ENCODE results near the gene ATP2A3.

The ATP2A3 gene

DNA sequence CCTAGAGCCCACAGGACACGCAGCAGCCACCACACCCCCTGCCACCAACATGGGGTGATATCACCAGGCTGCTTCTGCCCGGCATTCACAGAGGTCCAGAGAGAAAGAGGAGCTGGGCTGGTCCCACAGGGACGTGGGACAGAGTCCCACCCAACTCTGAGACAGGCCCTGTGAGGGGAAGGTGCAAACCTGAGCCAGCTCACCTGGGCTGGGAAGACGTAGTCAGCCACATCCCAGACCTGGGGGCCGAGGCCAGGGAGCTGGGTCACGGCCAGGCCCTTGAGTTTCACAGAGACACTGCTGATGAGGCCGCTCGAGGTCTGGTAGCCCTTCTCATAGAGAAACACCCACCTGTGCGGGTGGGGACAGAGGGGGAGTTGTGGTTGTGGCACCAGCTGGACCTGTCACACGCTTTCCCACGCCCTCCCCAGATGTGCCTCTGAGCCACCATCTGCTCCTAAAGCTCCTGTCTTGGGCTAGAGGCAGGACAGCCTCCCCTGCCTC is 59.2 kb downstream of the ATP2A3 start:
- no peak for DNase-seq
- in situ Hi-C loops (cut with HindIII; ENCODE audit: low pct_ligation_motif_present, low pct_unique_long_range_greater_than_20kb, low sequenced_read_pairs), result no loop called here

DNA sequence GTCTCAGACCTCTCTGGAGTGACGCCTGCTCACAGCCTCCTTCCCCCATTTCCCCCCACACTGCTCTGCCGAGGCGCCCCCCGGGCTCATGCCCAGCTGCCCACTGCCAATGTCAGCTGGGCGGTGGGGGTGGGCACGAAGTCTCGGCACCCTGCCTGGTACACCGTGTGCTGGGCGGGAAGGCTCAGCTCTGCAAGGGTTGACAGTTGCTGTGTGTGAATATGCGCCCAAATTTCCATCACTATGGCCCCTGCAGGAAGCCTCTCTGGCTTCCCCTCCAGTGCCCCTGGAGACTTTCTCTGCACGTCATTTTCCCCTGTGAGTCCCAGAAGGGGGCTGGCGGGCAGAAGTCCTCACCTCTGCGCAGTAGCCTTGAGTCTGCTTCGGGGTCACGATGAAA is 59.7 kb downstream of the ATP2A3 start:
- no peak for DNase-seq
- in situ Hi-C loops (cut with HindIII; ENCODE audit: low pct_ligation_motif_present, low pct_unique_long_range_greater_than_20kb, low sequenced_read_pairs), result no loop called here

DNA sequence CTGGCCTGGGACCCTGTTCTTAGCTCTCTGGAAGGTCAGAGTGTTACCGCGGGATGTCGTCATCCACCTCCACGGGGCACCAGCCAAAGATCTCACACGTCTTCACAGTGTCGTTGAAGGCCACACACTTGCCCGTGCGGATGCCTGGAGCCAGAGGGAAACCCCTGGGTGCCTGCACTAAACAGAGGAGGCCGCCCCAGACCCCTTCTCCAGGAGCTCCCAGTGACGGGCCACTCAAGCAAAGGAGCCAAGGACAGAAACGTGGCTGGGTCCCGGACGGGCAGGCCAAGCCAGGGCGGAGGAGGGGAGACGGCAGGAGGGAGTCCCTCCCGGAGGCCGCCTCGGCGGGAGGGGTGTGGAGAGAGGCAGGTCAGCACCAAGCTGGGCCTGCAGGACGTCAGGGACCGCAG is 60.4 kb downstream of the ATP2A3 start:
- DNase-seq, result no peak
- in situ Hi-C loops (cut with HindIII; ENCODE audit: low pct_ligation_motif_present, low pct_unique_long_range_greater_than_20kb, low sequenced_read_pairs), result no loop called here

GRCh38 chr17:3903051-3903825 is 61.0 kb downstream of the ATP2A3 start:
- in situ Hi-C loops (cut with HindIII; ENCODE audit: low pct_ligation_motif_present, low pct_unique_long_range_greater_than_20kb, low sequenced_read_pairs), result no loop called here
- DNase-seq, result no peak

DNA sequence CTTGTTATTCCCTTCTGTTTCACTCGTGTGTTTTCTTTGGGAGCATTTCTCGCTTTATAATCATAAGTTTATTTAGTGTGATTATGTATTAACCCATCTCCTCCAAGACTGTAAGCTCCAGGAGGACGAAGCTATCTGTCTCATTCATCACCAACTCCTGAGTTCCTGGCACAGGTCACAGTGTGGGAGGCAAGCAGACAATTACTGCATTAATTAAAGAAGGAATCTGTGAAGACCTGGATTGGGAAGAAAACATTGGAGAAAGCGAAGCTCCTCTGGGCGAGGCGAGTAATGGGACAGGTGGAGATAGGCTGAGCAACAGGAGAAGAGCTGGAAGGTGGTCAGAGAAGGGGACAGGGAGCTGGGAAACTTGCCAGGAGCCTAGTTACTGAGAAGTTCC is 63.6 kb downstream of the ATP2A3 start:
- in situ Hi-C loops (cut with HindIII; ENCODE audit: low pct_ligation_motif_present, low pct_unique_long_range_greater_than_20kb, low sequenced_read_pairs), result no loop called here
- no peak for DNase-seq

DNA sequence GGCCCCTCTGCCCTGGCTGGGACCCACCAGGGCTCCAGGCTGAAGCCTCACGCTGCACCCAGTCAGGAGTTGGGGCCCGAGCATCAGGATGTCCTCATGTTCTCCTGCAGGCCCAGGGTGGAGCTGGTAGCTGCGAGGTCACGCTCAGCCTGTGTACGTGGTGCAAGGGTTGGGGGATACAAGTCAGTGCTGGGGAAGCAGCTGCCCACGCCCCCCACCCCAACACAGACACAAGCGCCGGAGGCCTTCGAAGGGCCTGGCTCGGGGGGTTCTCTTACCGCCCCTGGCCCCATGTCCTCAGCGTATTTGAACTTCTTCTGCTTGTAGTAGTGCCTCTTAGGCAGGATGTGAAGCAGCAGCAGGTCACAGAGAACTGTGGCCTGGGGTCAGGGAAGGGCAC is 66.5 kb downstream of the ATP2A3 start:
- in situ Hi-C loops (cut with HindIII; ENCODE audit: low pct_ligation_motif_present, low pct_unique_long_range_greater_than_20kb, low sequenced_read_pairs), result no loop called here
- DNase-seq, result no peak

GRCh38 chr17:3896968-3897235 is 67.3 kb downstream of the ATP2A3 start:
- in situ Hi-C loops (cut with HindIII; ENCODE audit: low pct_ligation_motif_present, low pct_unique_long_range_greater_than_20kb, low sequenced_read_pairs), result no loop called here
- no peak for DNase-seq

DNA sequence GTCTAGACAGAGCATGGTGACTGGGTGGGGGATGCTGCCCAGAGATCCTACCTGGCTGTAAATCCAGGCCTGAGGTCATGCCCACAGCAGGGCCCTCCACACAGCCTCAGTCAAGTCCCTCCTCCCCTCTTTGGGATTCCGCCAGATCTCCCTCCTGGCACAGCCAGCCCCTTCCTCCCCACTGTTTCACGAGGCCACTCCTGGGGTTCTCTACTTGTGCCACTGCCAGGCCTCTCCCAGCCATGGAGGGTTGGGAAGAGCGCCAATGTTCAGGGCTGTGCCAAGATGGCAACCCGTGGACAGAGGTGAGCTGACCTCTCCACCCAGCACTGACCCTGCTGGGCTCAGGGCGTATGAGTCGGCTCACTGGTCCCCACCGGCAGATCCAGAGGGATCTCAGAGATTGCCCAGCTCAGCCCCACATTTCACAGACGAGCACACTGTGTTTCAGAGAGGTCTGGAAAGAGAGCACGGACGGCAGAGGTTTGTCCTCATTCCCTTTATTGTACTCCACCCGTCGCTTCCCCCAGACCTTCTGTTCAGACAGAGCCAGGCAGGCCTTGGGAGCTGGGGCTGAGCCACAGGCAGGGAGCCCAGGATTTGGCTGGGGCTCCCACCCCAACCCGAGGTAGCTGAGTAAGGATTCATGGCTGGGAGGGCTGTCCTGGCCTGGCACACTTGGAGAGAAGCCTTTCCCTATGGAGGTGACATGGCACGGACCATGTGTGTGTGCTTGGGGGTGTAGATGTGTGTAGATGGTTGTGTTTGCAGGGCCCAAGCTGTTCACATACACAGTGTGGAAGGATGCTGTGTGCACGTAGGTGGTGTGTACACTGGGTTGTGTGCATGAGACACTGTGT is 67.9 kb downstream of the ATP2A3 start:
- no peak for DNase-seq
- in situ Hi-C loops (cut with HindIII; ENCODE audit: low pct_ligation_motif_present, low pct_unique_long_range_greater_than_20kb, low sequenced_read_pairs), result no loop called here

- DNase-seq, result no peak
- in situ Hi-C loops (cut with HindIII; ENCODE audit: low pct_ligation_motif_present, low pct_unique_long_range_greater_than_20kb, low sequenced_read_pairs), result no loop called here
Observed at GRCh38 chr17:3895354-3895753, 68.9 kb downstream of the ATP2A3 start.

DNA sequence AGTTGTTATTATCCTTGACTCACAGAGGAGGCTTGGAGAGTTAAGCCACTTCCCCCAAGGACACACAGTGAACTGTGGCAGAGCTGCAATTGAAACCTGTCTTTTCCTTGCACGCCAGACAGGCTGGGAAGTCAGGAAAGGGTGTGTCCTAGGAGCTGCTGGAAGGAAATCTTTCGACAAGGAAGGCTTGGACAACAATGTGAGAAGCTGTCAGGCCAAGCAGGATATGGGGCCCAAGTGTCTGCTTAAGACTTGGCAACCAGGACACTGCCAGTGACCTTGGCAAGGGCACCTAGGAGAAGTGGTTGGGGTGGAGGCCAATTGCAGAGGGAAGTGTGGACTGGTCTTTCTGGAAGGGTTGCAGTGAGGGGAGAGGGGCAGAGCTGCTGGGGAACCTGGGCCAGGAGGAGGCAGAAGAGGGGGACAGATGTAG is 69.3 kb downstream of the ATP2A3 start:
- in situ Hi-C loops (cut with HindIII; ENCODE audit: low pct_ligation_motif_present, low pct_unique_long_range_greater_than_20kb, low sequenced_read_pairs), result no loop called here
- DNase-seq, result no peak

GRCh38 chr17:3894188-3894587 is 70.0 kb downstream of the ATP2A3 start:
- in situ Hi-C loops (cut with HindIII; ENCODE audit: low pct_ligation_motif_present, low pct_unique_long_range_greater_than_20kb, low sequenced_read_pairs), result no loop called here
- DNase-seq, result no peak

GRCh38 chr17:3893720-3894116 is 70.5 kb downstream of the ATP2A3 start:
- no peak for DNase-seq
- in situ Hi-C loops (cut with HindIII; ENCODE audit: low pct_ligation_motif_present, low pct_unique_long_range_greater_than_20kb, low sequenced_read_pairs), result no loop called here

DNA sequence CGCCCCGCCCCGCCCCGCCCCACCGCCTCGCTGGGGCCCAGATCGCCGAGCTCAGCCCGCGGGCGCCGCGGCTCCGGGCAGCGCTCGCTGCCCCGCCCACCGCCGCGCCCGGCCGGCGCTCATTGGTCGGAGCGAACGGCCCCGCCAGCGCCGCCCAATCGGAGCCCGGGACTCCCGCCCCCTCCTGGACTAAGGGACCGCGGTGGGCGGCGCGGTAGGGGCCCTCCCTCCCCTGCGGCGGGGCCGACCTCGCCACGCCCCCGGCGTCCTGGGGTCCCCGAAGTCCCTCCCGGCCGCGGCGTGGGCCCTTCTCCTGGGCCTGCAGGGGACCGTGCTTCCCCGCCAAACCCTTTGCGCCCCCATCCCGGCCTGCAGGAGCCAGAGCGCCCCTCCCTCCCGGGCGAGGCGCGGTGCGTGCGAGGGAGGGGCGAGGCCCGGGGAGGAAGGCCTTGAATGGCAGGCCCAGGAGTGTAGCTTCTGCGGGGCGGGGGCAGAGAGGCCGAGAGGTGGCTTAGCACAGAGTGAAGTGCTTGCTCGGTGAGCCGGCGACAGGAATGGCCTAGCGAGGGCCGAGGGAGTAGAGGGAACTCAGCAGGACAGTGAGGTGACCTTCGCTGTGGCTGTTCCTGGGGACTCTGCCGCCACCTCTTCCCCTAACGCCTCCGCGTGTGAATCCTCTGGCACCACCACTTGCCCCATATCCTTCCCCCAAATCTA is 71.1 kb downstream of the ATP2A3 start, which contains the start of gene CAMKK1:
Gene CAMKK1 (minus strand): TSS at position 51 of the 717 bp plus-strand sequence. CDS start 7,366 bp downstream, outside the sequence.
- peak; percentile 91 for DNase-seq

DNA sequence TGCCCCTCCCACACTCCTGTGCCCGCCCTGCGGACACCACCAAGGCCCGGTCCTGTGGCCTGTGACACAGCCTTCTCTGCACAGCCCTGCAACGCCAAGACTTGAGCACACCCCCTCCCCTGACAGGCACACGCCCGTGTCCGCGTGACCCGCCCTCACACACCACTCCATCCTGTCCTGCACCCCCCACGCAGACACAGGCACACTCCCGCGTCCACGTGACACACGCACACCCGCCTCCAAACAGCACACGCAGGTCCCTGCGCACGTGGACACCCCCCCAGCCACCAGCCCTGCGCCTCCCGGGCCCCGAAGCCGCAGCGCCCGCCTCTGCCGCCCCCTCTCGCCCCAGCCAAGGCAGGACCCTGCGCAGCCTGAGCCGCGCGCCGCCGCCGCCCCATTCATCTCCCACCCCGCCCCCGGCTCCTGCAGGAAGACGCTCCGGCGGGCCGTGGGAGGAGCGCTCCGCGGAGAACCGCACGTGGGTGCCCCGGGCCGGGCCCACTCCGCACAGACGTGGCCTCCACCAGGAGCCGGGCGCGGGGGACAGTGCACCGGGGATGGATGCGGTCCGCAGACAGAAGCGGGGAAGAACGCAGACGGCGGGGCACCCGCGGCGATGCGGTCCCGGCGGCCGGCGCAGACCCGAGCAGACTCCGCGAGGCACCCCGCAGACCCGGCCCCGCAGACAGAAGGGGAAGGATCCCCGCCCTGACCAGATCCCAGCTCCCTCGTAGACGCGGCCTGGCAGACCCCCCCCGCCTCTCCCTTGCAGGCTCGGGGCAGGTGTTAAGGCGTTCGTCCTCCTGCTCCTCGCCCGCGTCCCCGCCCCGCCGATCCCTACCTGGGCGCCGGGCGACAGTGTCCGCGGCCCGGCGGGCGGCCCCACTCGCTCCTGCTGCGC is 71.9 kb downstream of the ATP2A3 start:
- DNase-seq, result peak; percentile 89
- in situ Hi-C loops (cut with HindIII; ENCODE audit: low pct_ligation_motif_present, low pct_unique_long_range_greater_than_20kb, low sequenced_read_pairs), result no loop called here

More for the DNA sequence above, 71.1 kb downstream of the ATP2A3 start, which contains the start of gene CAMKK1:
- in situ Hi-C loops (cut with HindIII; ENCODE audit: low pct_ligation_motif_present, low pct_unique_long_range_greater_than_20kb, low sequenced_read_pairs), result no loop called here

DNA sequence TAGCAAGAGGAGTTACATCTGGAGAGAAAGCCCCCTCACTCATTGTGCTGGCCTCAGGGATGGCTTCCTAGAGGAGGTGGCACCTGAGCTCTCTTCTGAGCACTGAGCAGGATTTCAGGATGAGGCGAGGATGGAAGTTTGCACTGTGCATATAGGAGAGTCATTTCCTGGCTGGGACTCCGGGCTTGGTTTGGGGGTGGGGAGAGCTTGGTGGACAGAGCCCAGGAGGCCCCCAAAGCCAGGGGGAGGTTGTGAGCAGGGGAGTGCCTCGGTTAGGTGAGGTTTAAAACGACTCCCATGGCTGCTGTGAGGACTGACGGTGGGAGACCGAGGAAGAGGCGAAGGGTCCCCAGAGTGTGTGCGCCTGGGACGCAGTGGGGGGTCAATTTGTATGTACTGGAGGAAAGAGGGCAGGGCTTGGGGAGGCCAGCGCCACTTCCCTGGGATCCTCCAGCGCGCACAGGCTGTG is 72.6 kb downstream of the ATP2A3 start:
- in situ Hi-C loops (cut with HindIII; ENCODE audit: low pct_ligation_motif_present, low pct_unique_long_range_greater_than_20kb, low sequenced_read_pairs), result no loop called here
- DNase-seq, result peak; percentile 43

GRCh38 chr17:3890878-3891219 is 73.4 kb downstream of the ATP2A3 start:
- in situ Hi-C loops (cut with HindIII; ENCODE audit: low pct_ligation_motif_present, low pct_unique_long_range_greater_than_20kb, low sequenced_read_pairs), result no loop called here
- no peak for DNase-seq

- in situ Hi-C loops (cut with HindIII; ENCODE audit: low pct_ligation_motif_present, low pct_unique_long_range_greater_than_20kb, low sequenced_read_pairs), result no loop called here
- DNase-seq, result peak; percentile 98
Observed at GRCh38 chr17:3890082-3890877, 74.0 kb downstream of the ATP2A3 start.

All from ACHN (cell line).